Left ventricle myocardium inferior (tissue), 1 donor: Measurements from ENCODE around the gene MCAM. TPM values are rescaled to one million over a fixed set of nuclear protein-coding genes. Genes with fewer than 3 reads are reported as not detected.

Experiments used
- DNase-seq: peaks from one replicate; pipeline ENCODE4 v3.0.0-alpha.2; 2020
- H3K27ac ChIP-seq: fragments of 200-600 bp; replicated peaks from 2 replicates; pipeline ENCODE4 v1.8.0; 2021
- H3K27me3 ChIP-seq: fragments of 200-600 bp; 2 replicates; pipeline ENCODE4 v1.8.0; 2021; ENCODE audit warnings: low read depth
- H3K36me3 ChIP-seq: fragments of 200-600 bp; 2 replicates; pipeline ENCODE4 v1.8.0; 2021
- H3K4me1 ChIP-seq: fragments of 200-600 bp; 2 replicates; pipeline ENCODE4 v1.8.0; 2021
- H3K4me3 ChIP-seq: fragments of 200-600 bp; 2 replicates; pipeline ENCODE4 v1.8.0; 2021; ENCODE audit warnings: mild to moderate bottlenecking, moderate library complexity
- H3K9me3 ChIP-seq: fragments of 200-600 bp; replicated peaks from 2 replicates; pipeline ENCODE4 v1.8.0; 2021
- intact Hi-C: fragments of 100-400 bp; cut with micrococcal nuclease; formaldehyde crosslinking; loops from one replicate; pipeline ENCODE4 v1.11.0; 2022
- total RNA-seq: library from RNA; stranded (reverse); fragmentation: NEBNext Ultra II Directional; extraction: Animal tissue kit (Norgen Biotek cat#: 25700); gene quantifications from one replicate; pipeline ENCODE4 v1.2.1, GENCODE V29; 2021
- TF ChIP-seq, protein P1 (sequence below): fragments of 200-600 bp; IDR thresholded peaks from 2 replicates; pipeline ENCODE4 v1.8.0; 2021; ENCODE audit warnings: antibody characterized with exemption, mild to moderate bottlenecking, borderline replicate concordance
- donor health status: DM: no; HTN: yes; CAD: no; lungs with severe emphysema.

Gene MCAM
- total RNA-seq, 1 donor from 2014 or later, result 59.2 TPM

DNA sequence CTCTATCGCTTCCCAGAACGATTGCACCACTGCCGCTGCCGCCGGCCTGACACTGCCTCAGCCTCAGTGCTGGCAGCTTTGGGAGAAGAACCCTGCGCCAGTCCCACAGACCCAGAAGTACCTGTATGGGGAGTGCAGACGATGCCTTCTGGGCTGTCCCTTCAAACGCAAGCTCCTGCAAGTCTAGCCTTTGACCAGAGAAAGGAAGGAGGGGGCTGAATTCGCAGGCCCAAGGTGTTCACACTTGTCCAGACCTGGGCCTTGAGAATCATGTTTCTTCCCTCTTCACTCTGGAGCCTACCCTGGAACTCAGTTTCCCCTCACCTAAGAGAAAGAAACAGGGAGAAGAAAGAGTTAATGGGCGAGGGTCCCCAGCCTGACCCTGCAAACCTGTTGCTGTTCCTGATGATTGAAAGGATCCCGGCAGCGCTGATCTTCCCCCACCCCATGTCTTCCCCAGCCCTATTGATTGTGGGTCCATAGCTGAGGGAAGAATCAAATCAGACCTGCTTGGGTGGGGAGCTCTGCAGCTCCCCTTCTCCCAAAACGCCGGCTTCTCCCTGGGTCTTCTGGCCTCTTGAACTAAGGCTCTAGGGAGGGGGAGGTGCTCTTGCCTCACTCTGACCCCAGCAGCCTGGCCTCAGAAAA, 786 bp upstream of the MCAM start:
- Histone ChIP-seq H3K27me3 (no peaks in the 10 kb centered on the region), H3K27ac (peak overlapping the region; percentile 92), H3K4me1 (peaks cover 80% of the 10 kb centered on the region), H3K36me3 (peaks cover 22% of the 10 kb centered on the region), H3K9me3 (no peaks in the 10 kb centered on the region), H3K4me3 (peak overlapping the region; percentile 79)
- DNase-seq, result no peak
- intact Hi-C loops, result no loop called here
- TF ChIP-seq, protein P1, sequence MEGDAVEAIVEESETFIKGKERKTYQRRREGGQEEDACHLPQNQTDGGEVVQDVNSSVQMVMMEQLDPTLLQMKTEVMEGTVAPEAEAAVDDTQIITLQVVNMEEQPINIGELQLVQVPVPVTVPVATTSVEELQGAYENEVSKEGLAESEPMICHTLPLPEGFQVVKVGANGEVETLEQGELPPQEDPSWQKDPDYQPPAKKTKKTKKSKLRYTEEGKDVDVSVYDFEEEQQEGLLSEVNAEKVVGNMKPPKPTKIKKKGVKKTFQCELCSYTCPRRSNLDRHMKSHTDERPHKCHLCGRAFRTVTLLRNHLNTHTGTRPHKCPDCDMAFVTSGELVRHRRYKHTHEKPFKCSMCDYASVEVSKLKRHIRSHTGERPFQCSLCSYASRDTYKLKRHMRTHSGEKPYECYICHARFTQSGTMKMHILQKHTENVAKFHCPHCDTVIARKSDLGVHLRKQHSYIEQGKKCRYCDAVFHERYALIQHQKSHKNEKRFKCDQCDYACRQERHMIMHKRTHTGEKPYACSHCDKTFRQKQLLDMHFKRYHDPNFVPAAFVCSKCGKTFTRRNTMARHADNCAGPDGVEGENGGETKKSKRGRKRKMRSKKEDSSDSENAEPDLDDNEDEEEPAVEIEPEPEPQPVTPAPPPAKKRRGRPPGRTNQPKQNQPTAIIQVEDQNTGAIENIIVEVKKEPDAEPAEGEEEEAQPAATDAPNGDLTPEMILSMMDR, result no peak

DNA sequence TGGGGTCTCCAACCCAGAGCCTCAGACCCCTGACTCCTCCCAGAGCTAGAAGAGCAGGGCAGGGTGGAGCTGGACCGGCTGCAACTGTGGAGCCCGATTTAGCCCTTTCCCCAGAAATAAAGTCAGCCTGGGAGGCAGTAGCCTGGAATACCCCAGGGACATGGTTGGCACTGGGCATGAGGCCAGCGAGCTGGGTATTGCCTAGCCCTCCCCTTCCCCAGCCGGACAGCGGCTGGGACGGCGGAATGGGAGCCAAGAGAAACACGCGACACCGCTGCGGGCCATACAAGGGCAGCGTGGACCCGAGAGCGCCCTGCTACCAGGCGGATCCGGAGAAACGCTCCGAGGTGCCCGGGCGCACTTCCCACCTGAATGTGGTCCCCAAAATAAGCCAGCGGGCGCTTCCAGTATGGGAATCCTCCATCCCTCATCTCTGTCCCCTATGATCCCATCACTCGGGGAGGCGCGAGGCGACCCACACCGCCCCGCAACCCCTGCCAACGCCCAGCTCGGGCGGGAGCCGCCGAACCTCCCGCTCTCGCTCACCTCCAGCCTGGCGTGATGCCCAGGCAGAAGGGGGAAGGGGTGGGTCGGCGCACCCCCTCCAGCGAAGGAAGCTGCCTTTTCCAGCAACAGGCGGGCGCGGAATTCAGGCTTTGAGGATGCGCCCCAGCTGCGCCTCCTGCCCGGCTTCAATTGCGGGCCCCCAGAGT, 758 bp downstream of the MCAM start:
- Histone ChIP-seq H3K4me3 (peak overlapping the region; percentile 79), H3K9me3 (no peaks in the 10 kb centered on the region), H3K4me1 (peaks cover 65% of the 10 kb centered on the region), H3K27ac (peak overlapping the region; percentile 92), H3K27me3 (no peaks in the 10 kb centered on the region), H3K36me3 (peaks cover 38% of the 10 kb centered on the region)
- TF ChIP-seq, protein P1, result no peak
- intact Hi-C loops, result no loop called here
- peak; percentile 64 for DNase-seq

DNA sequence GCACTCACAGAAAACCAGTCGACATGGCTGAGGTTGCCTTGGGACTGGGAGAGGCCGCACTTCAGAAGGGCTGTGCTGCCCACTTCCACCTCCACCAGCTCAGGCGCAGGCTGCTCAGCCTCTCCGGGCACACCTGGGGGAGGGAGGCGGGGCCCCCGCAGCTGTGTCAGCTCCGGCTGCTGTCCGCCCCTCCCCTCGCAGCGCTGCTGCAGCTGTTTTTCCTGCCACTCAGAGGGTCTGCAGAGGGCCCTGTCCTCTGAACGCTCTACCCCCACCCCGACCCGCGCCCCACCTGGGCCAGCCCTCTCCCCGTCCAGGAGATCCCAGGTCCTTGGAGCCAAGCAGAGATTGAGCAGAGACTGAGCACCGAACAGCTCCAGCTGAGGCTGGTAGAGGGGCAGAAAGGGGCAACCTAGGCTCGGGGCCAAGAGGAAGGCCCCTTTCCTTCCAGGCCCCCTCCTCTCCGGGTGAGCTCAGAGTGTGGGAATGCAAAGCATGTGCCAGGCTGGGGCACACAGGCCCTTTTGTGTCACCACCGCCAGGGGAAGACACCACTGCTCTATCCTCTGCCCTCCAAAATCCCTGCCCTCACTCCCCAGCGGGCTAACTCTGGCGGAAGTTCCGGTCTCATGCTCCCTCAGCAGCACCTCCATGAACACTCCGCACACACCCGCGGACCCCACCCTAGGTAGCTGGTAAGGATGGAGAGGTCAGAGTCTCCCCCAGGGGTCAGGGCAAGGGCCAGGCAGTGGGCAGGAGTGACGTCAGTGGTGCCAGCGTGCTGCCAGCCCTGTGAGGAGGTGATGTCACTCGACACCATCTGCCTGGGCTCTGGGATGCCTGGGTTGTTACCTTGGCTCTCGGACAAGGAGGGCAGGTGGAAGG, 1.6 kb downstream of the MCAM start:
- H3K27me3 ChIP-seq, result no peaks in the 10 kb centered on the region
- intact Hi-C loops, result no loop called here
- H3K4me1 ChIP-seq, result peaks cover 62% of the 10 kb centered on the region
- H3K9me3 ChIP-seq, result no peaks in the 10 kb centered on the region
- H3K4me3 ChIP-seq, result peak overlapping the region; percentile 79
- TF ChIP-seq, protein P1, result peak; percentile 43
- H3K36me3 ChIP-seq, result peaks cover 45% of the 10 kb centered on the region
- peak overlapping the region; percentile 92 for H3K27ac ChIP-seq
- DNase-seq, result peak; percentile 41

DNA sequence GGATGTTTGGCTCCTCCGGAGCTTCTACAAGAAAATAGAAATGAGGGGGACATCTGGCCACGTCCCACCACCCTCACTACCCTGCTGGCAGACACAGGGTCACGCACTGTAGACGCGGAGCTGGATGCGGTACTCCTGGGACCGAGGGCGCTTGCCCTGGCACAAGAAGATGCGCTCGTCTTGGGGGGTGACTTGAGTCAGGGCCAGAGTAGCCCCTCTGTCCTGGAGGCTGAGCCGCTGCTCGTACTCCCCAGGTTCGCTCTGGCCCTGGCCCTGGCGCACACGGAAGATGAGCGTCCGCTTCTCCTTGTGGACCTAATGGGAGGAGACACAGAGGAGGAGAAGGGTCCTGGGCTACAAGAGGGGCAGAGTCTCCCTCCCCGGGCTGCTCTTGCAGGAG, 2.2 kb downstream of the MCAM start:
- intact Hi-C loops, result no loop called here
- Histone ChIP-seq H3K27me3 (no peaks in the 10 kb centered on the region), H3K27ac (peak overlapping the region; percentile 92), H3K9me3 (no peaks in the 10 kb centered on the region), H3K36me3 (peaks cover 51% of the 10 kb centered on the region), H3K4me3 (peak overlapping the region; percentile 79), H3K4me1 (peaks cover 55% of the 10 kb centered on the region)
- DNase-seq, result no peak
- TF ChIP-seq, protein P1, result no peak

DNA sequence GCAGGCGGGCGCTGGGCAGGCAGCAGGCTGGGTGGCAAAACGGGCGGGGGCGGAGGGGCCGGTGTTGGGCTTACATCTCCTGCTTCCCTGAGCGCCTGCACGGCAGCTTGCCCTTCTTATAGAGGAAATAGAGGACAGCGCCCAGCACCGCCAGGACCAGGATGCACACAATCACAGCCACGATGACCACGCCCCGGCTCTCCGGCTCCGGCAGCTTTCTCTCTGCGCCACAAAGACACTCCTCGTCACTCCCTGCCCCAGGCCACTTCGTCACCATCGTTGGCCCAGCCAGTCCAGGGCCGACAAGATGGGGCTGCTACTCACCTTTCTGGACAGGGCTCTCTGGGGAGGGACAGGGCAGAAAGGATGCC, 6.3 kb downstream of the MCAM start:
- intact Hi-C loops, result no loop called here
- H3K4me3 ChIP-seq, result no peak overlapping the region
- TF ChIP-seq, protein P1, result no peak
- no peaks in the 10 kb centered on the region for H3K27me3 ChIP-seq
- H3K4me1 ChIP-seq, result peaks cover 33% of the 10 kb centered on the region
- no peaks in the 10 kb centered on the region for H3K9me3 ChIP-seq
- H3K36me3 ChIP-seq, result peaks cover 64% of the 10 kb centered on the region
- DNase-seq, result no peak
- H3K27ac ChIP-seq, result peak overlapping the region; percentile 51
